ENCODE results near the gene CYP2C18. TPM values are rescaled to one million over a fixed set of nuclear protein-coding genes. Genes with fewer than 3 reads are reported as not detected.
"Not testable (repeated sequence)": the region's sequence is repeated elsewhere in the genome, so short reads cannot be mapped to it uniquely, and the experiment has no call there.

Gene CYP2C18
- total RNA-seq, 4 donors from 2014 or later, result 1.1 to 17.2 (median 16.2) TPM; not detected in 1

DNA sequence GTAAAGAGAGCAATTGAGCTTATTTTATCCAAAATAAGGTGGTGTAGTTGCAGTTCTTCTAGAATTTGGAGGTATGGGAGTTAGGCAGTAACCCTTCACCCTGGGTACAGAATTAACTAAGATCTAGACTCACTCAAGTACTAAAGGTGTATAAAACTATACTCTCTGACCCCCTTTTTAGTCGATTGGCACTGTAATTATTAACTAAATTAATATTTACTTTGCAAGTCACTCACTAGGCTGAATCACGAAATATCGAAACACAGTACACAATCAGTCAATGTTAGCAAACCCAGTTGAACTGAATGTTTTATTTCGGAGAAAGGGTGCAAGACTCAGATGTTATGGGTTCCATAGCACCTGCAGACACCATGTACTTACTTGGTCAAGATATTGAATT is 64.3 kb downstream of the CYP2C18 start:
- no peak overlapping the region for H3K27ac ChIP-seq
- in situ Hi-C loops (cut with MboI; ENCODE audit: low pct_ligation_motif_present in 1 of 4, low pct_unique_long_range_greater_than_20kb in 1 of 4, low sequenced_read_pairs in 3 of 4), result no loop called here

DNA sequence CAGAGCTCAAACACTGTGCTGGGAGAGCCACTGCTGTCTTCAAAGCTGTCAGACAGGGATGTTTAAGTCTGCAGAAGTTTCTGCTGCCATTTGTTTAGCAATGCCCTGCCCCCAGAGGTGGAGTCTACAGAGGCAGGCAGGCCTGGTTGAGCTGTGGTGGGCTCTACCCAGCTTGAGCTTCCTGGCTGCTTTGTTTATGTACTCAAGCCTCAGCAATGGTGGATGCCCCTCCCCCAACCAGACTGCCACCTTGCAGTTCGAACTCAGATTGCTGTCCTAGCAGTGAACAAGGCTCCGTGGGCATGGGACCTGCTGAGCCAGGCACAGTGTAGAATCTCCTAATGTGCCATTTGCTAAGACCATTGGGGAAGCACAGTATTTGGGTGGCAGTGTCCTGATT is 74.4 kb downstream of the CYP2C18 start:
- intact Hi-C loops (cut with DNase I; ENCODE audit: low total_unique reads) (no loop called here), in situ Hi-C loops (cut with MboI; ENCODE audit: low pct_ligation_motif_present in 1 of 4, low pct_unique_long_range_greater_than_20kb in 1 of 4, low sequenced_read_pairs in 3 of 4) (no loop called here)
- no peaks in the 10 kb centered on the region for H3K27me3 ChIP-seq
- no peaks in the 10 kb centered on the region for H3K36me3 ChIP-seq
- no peak for DNase-seq
- H3K4me3 ChIP-seq, result no peak overlapping the region
- no peaks in the 10 kb centered on the region for H3K9me3 ChIP-seq
- no peak overlapping the region for H3K27ac ChIP-seq
- TF ChIP-seq POLR2A (IDR thresholded peaks at IDR 0.05) (no peak), POLR2AphosphoS5 (IDR thresholded peaks at IDR 0.05) (no peak), EP300 (IDR thresholded peaks at IDR 0.05; ENCODE audit: low read depth) (no peak)
- TF ChIP-seq, protein P1, sequence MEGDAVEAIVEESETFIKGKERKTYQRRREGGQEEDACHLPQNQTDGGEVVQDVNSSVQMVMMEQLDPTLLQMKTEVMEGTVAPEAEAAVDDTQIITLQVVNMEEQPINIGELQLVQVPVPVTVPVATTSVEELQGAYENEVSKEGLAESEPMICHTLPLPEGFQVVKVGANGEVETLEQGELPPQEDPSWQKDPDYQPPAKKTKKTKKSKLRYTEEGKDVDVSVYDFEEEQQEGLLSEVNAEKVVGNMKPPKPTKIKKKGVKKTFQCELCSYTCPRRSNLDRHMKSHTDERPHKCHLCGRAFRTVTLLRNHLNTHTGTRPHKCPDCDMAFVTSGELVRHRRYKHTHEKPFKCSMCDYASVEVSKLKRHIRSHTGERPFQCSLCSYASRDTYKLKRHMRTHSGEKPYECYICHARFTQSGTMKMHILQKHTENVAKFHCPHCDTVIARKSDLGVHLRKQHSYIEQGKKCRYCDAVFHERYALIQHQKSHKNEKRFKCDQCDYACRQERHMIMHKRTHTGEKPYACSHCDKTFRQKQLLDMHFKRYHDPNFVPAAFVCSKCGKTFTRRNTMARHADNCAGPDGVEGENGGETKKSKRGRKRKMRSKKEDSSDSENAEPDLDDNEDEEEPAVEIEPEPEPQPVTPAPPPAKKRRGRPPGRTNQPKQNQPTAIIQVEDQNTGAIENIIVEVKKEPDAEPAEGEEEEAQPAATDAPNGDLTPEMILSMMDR (IDR thresholded peaks at IDR 0.05), result no peak
- 44% methylated on average over 2 of the region's 2 CpGs; no CpG with 5 or more reads in 1 of the 2 donors for WGBS, 2 donors (ENCODE audit: low coverage in 1 of 2)
- H3K4me1 ChIP-seq, result no peaks in the 10 kb centered on the region

More for the DNA sequence above, 64.3 kb downstream of the CYP2C18 start:
- 76 to 78% methylated on average over 4 of the region's 4 CpGs for WGBS, 2 donors (ENCODE audit: low coverage in 1 of 2)
- no peaks in the 10 kb centered on the region for H3K36me3 ChIP-seq
- intact Hi-C loops (cut with DNase I; ENCODE audit: low total_unique reads), result no loop called here
- H3K4me1 ChIP-seq, result no peaks in the 10 kb centered on the region
- DNase-seq, result no peak
- TF ChIP-seq EP300 (IDR thresholded peaks at IDR 0.05; ENCODE audit: low read depth), result no peak
- TF ChIP-seq, protein P1 (IDR thresholded peaks at IDR 0.05), result no peak
- TF ChIP-seq POLR2A (IDR thresholded peaks at IDR 0.05), result no peak
- no peak for TF ChIP-seq POLR2AphosphoS5 (IDR thresholded peaks at IDR 0.05)
- H3K27me3 ChIP-seq, result no peaks in the 10 kb centered on the region
- peaks cover 0 to 9% of the 10 kb centered on the region in 2 donors for H3K9me3 ChIP-seq
- no peak overlapping the region for H3K4me3 ChIP-seq

GRCh38 chr10:94760586-94761178 is 77.2 kb downstream of the CYP2C18 start:
- intact Hi-C loops (cut with DNase I; ENCODE audit: low total_unique reads) (no loop called here), in situ Hi-C loops (cut with MboI; ENCODE audit: low pct_ligation_motif_present in 1 of 4, low pct_unique_long_range_greater_than_20kb in 1 of 4, low sequenced_read_pairs in 3 of 4) (no loop called here)
- 52 to 64% methylated on average over 2 of the region's 2 CpGs for WGBS, 2 donors (ENCODE audit: low coverage in 1 of 2)

GRCh38 chr10:94762393-94762792 is 78.9 kb downstream of the CYP2C18 start, which contains the start of gene CYP2C19:
Gene CYP2C19, plus strand, starts transcription at chr10:94762681. Its CDS starts 25 bp downstream, at chr10:94762706.
- H3K4me1 ChIP-seq, result no peaks in the 10 kb centered on the region
- in situ Hi-C loops (cut with MboI; ENCODE audit: low pct_ligation_motif_present in 1 of 4, low pct_unique_long_range_greater_than_20kb in 1 of 4, low sequenced_read_pairs in 3 of 4), result no loop called here
- H3K4me3 ChIP-seq, result no peak within 1 kb of the TSS
- 50 to 89% methylated on average over 1 to 3 of the region's 3 CpGs for WGBS, 2 donors (ENCODE audit: low coverage in 1 of 2)
- no peak for TF ChIP-seq POLR2A (IDR thresholded peaks at IDR 0.05)
- TF ChIP-seq, protein P1 (IDR thresholded peaks at IDR 0.05), result no peak
- no peak for TF ChIP-seq POLR2AphosphoS5 (IDR thresholded peaks at IDR 0.05)
- no peak for TF ChIP-seq EP300 (IDR thresholded peaks at IDR 0.05; ENCODE audit: low read depth)
- DNase-seq, result no peak
- no peaks in the 10 kb centered on the region for H3K9me3 ChIP-seq
- no peak within 1 kb of the TSS for H3K27ac ChIP-seq
- H3K36me3 ChIP-seq, result no peaks in the 10 kb centered on the region
- intact Hi-C loops (cut with DNase I; ENCODE audit: low total_unique reads), result no loop called here
- no peaks in the 10 kb centered on the region for H3K27me3 ChIP-seq

More at GRCh38 chr10:94760586-94761178, 77.2 kb downstream of the CYP2C18 start:
- H3K27me3 ChIP-seq, result no peaks in the 10 kb centered on the region
- DNase-seq, result no peak
- TF ChIP-seq POLR2AphosphoS5 (IDR thresholded peaks at IDR 0.05) (no peak), POLR2A (IDR thresholded peaks at IDR 0.05) (no peak), EP300 (IDR thresholded peaks at IDR 0.05; ENCODE audit: low read depth) (no peak)
- TF ChIP-seq, protein P1 (IDR thresholded peaks at IDR 0.05), result no peak
- no peaks in the 10 kb centered on the region for H3K36me3 ChIP-seq
- H3K4me3 ChIP-seq, result no peak overlapping the region
- H3K9me3 ChIP-seq, result no peaks in the 10 kb centered on the region
- no peaks in the 10 kb centered on the region for H3K4me1 ChIP-seq
- H3K27ac ChIP-seq, result no peak overlapping the region

GRCh38 chr10:94775425-94775824 is 91.9 kb downstream of the CYP2C18 start:
- H3K4me1 ChIP-seq; H3K27ac ChIP-seq; H3K27me3 ChIP-seq; H3K4me3 ChIP-seq; in situ Hi-C loops (cut with MboI; ENCODE audit: low pct_ligation_motif_present in 1 of 4, low pct_unique_long_range_greater_than_20kb in 1 of 4, low sequenced_read_pairs in 3 of 4); H3K36me3 ChIP-seq; DNase-seq; intact Hi-C loops (cut with DNase I; ENCODE audit: low total_unique reads); H3K9me3 ChIP-seq: not testable (repeated sequence)
- WGBS, 2 donors (ENCODE audit: low coverage in 1 of 2), result 95% methylated on average over 6 of the region's 6 CpGs; no CpG with 5 or more reads in 1 of the 2 donors
